KOPT-K1 (cell line): ENCODE results near the gene MYL10.
"Not testable (repeated sequence)": the region's sequence is repeated elsewhere in the genome, so short reads cannot be mapped to it uniquely, and the experiment has no call there.

Experiments used
- H3K27ac ChIP-seq: fragments of 200-600 bp; sonication (generic); 2 replicates; pipeline ENCODE4 v1.5.1; 2016; ENCODE audit warnings: antibody characterized with exemption, mild to moderate bottlenecking, low read depth, low read length; ENCODE audit not compliant: poor library complexity, severe bottlenecking
- H3K36me3 ChIP-seq: fragments of 200-600 bp; sonication (generic); 2 replicates; pipeline ENCODE4 v1.5.1; 2017; ENCODE audit warnings: antibody characterized with exemption, mild to moderate bottlenecking, low read length, moderate library complexity; ENCODE audit not compliant: insufficient read depth
- H3K9me3 ChIP-seq: fragments of 200-600 bp; sonication (generic); 2 replicates; pipeline ENCODE4 v1.5.1; 2017; ENCODE audit warnings: antibody characterized with exemption, low read length, mild to moderate bottlenecking; ENCODE audit not compliant: insufficient read depth, poor library complexity, severe bottlenecking

Gene MYL10

DNA sequence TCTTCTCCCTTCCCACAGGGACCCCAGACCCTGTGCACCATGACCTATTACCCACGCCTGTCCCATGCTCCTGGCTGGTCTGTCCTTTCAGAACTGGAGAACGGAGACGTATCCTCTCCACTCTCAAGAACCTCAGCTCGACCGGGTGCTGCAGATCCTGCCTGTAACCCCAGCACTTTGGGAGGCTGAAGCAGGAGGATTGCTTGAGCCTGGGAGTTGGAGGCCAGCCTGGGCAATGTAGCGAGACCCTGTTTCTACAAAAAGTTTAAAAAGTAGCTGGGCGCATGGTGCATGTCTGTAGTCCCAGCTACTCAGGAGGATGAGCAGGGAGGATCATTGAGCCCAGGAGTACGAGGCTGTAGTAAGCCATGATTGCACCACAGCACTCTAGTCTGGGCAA lies 37.2 kb upstream of the MYL10 start:
- H3K36me3 ChIP-seq: no peaks in the 10 kb centered on the region
- no peaks in the 10 kb centered on the region for H3K9me3 ChIP-seq
- no peak overlapping the region for H3K27ac ChIP-seq

DNA sequence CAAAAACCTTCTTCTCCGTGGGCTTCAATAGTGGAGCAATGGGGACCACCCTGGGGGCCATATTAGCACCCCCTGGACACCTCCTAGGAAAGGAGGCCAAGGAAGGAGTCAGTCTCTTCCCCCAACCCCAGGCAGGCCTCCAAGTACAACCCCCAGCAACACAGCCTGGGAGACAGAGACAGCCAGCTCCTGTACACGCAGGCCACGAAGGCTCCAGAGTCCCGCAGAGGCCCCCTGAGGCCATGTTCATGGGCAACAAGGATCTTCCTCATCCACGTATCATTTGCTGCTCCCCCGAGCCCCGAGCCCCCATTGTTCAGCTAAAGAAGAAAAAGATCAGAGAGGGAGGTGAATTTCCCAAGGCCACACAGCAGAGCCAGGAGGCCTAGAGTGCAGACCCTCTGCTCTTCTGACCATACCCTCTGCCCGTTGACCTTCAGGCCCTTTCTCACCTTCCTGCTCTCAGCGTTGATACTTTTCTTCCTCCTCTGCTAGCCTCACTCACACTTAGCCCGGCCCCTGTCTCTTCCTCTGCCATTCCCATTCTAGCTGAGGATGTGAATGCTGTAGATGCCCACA lies 35.9 kb upstream of the MYL10 start:
- Histone ChIP-seq H3K36me3 (no peaks in the 10 kb centered on the region), H3K9me3 (no peaks in the 10 kb centered on the region), H3K27ac (no peak overlapping the region)

DNA sequence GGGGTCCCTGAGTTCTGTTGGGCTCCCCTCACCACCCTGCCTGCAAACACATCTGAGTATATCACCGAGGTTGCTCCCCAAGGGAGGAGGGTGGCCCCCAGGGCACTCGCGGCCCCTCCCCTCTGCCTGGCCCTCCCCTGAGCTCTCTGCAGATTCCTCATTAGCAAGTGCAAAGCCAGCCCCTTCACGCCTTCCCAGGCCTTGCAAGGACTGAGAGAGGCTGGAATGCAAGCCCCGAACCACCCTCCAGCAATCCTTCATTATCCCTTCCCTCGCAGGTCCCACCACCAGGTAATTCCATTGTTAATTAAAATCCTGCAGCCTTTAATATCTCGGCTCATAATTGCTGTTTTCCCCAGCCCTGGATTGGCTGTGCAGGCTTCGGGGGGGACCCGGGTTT lies 35.3 kb upstream of the MYL10 start:
- H3K36me3 ChIP-seq: no peaks in the 10 kb centered on the region
- H3K27ac ChIP-seq: no peak overlapping the region
- no peaks in the 10 kb centered on the region for H3K9me3 ChIP-seq

DNA sequence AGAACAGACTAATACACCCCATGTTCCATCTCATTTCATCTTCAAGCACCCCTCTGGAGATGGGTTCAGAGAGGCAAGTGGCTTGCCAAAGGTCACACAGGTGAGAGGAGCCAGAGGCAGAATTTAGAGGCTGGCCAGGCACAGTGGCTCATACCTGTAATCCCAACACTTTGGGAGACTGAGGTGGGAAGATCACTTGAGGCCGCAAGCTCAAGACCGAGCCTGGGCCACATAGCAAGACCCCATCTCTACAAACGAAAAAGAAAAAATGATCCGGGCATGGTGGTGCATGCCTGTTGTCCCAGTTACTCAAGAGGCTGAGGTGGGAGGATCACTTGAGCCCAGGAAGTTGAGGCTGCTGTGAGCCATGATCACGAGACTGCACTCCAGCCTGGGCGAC lies 34.7 kb upstream of the MYL10 start:
- Histone ChIP-seq H3K36me3 (no peaks in the 10 kb centered on the region), H3K27ac (no peak overlapping the region), H3K9me3 (no peaks in the 10 kb centered on the region)

DNA sequence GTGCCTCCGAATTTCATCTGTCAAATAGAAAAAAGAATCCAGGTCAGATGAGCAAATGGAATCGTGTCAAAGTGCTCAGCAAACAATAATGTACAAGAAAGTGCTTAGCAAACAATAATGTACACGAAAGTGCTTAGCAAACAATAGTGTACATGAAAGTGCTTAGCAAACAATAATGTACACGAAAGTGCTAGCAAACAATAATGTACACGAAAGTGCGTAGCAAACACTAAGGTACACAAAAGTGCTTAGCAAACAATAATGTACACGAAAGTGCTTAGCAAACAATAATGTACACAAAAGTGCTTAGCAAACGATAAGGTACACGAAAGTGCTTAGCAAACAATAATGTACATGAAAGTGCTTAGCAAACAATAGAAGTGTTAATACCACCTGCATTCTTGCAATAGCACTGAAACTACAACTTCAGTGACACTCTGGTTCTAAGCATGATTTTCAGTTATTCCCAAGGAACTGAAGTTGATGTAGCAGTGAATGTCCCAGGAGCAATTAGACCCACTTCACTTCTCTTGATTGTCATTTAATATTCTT lies 33.4 kb upstream of the MYL10 start:
- Histone ChIP-seq H3K27ac (no peak overlapping the region), H3K9me3 (no peaks in the 10 kb centered on the region), H3K36me3 (no peaks in the 10 kb centered on the region)

DNA sequence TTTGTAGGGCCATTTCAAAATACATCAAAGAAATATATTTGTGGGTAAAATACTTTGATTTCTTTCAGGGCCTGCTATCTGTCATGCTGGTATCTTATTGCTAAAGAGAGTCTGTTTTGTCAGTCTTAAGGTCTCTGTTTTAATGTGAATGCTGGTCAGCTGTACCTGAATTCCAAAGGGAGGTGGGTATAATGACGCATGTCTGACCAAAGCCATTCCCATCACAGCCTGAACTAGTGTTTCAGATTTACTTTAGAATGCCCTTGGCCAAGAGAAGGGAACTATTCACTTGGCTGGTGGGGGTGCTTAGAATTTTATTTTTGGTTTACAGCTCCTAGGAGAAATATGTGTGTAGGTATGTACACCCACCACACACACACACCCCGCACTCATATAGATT lies 30.6 kb upstream of the MYL10 start:
- H3K27ac ChIP-seq: no peak overlapping the region
- H3K9me3 ChIP-seq: no peaks in the 10 kb centered on the region
- H3K36me3 ChIP-seq: no peaks in the 10 kb centered on the region

DNA sequence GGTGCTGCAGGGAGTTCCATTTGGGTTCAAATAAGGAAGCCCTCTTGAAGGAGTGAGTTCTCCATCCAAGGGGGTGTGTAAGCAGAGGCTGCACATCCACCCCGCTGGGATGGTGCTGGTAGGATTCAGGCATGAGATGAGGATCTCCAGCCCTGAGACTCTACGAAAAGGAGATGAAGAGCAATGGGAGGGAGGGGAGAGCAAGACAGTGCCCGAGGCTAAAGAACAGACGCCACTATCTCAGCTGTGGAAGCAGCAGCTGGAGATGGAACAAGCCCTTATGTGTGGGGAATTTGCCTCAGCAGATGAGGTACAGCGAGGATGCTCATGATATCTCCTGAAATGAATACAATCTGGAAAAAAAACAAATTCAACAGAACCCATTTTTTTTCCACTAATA lies 28.1 kb upstream of the MYL10 start:
- H3K9me3 ChIP-seq: no peaks in the 10 kb centered on the region
- H3K27ac ChIP-seq: no peak overlapping the region
- H3K36me3 ChIP-seq: no peaks in the 10 kb centered on the region

DNA sequence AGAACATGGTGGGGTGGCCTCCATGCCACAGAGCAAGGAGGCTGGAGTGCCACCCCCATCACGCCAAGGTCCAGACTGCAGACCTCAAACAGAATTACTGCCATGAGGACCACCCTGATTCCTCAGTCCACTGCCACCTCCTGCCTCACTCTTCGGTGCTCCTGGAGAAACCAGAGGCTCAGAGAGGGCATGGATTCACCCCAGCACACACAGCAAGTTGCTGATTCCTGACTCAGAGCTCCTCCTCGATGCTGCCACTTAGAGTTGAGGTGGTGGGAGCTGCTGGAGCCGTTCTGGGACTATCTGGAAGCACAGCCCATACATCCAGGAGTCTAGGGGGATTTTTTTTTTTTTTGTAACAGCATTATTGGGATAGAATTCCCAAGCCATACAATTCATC lies 22.0 kb upstream of the MYL10 start:
- Histone ChIP-seq H3K36me3 (no peaks in the 10 kb centered on the region), H3K9me3 (no peaks in the 10 kb centered on the region), H3K27ac (no peak overlapping the region)

DNA sequence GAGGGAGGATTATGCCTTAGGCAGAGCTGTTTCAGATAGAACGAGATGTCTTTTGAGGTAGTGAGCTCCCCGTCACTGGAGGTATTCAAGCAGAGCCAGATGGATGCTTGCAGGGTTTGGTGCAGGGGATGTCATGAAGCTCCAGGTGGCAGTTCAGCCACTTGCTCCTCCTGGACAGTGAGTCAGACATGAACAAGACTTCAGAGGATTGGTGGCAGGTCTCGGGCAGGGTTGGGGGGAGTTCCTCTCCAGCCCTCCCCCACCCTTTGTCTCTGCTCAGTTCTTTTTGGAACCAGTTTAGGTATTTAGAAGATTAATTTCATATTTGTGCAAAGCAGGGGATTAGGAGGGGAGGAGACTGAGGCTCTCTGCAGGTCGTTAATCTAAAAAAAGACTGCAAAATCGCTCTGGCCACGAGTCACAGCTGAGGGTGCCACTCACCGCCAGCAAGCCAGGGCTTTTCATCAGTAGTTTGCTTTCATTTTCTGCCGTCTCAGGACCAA lies 21.5 kb upstream of the MYL10 start:
- H3K27ac ChIP-seq: no peak overlapping the region
- H3K36me3 ChIP-seq: no peaks in the 10 kb centered on the region
- H3K9me3 ChIP-seq: no peaks in the 10 kb centered on the region

DNA sequence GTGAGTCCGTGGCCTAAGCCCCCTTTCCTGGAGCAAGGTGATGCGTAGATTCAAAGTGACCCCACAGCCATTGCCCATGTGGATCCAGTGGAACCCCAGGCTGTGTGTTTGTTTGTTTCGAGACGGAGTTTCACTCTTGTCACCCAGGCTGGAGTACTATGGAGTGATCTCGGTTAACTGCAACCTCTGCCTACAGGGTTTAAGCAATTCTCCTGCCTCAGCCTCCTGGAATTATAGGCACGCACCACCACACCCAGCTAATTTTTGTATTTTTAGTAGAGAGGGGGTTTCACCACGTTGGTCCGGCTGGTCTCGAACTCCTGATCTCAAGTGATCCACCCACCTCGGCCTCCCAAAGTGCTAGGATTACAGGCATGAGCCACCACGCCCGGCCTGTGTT lies 18.8 kb upstream of the MYL10 start:
- H3K9me3 ChIP-seq, H3K36me3 ChIP-seq, H3K27ac ChIP-seq: not testable (repeated sequence)

DNA sequence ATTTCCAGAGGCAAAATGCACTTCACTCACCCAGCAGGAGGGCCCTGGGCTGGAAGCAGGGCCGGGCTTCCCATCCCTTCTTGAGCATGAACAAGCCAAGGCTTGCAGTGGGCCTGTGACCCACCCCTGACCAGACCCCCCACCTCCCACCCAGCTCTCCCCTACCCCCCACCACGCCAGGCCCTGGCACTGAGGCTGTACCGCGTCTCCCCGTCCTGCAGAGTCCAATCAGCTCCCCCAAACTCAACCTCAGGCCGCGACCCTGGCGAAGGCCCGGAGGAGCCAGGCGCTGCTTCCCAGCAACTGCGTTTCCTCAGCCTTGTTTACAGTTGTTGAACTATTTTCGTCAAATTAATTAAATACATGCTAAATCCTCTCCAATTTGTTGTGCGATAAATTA lies 16.9 kb upstream of the MYL10 start:
- Histone ChIP-seq H3K36me3 (no peaks in the 10 kb centered on the region), H3K9me3 (no peaks in the 10 kb centered on the region), H3K27ac (no peak overlapping the region)

DNA sequence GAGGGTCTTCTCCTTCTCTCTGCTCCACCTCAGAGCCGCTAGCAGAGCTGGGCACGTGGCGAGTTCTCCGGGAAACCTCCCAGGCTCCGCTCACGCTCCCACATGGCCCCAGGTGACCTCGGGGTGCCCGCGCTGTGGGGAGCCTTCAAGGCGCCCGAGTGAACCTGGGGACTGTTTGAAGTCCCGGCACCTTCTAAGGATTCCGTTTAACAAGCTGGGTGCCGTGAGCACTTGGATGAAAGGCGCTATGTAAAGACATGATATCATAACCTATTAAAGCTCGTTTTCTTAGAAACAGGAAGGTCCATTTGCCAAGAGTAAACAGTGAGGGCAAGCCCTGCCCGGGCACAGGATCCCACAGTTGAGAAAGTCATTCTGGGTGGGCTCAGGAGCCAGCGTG lies 15.8 kb upstream of the MYL10 start:
- Histone ChIP-seq H3K9me3 (no peaks in the 10 kb centered on the region), H3K27ac (no peak overlapping the region), H3K36me3 (no peaks in the 10 kb centered on the region)

DNA sequence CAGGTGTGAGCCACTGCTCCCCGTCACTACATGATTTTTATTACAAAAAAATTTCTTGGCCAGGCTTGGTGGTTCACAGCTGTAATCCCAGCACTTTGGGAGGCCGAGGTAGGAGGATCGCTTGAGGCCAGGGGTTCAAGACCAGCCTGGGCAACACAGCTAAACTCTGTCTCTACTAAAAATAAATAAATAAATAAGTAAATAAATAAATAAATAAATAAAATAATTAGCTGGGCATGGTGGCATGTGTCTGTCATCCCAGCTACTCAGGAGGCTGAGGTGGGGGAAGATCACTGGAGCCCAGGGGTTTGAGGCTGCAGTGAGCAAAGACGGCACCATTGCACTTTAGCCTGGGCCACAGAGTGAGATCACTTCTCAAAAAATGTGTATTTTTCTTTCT lies 10.0 kb upstream of the MYL10 start:
- H3K9me3 ChIP-seq, H3K27ac ChIP-seq, H3K36me3 ChIP-seq: not testable (repeated sequence)

DNA sequence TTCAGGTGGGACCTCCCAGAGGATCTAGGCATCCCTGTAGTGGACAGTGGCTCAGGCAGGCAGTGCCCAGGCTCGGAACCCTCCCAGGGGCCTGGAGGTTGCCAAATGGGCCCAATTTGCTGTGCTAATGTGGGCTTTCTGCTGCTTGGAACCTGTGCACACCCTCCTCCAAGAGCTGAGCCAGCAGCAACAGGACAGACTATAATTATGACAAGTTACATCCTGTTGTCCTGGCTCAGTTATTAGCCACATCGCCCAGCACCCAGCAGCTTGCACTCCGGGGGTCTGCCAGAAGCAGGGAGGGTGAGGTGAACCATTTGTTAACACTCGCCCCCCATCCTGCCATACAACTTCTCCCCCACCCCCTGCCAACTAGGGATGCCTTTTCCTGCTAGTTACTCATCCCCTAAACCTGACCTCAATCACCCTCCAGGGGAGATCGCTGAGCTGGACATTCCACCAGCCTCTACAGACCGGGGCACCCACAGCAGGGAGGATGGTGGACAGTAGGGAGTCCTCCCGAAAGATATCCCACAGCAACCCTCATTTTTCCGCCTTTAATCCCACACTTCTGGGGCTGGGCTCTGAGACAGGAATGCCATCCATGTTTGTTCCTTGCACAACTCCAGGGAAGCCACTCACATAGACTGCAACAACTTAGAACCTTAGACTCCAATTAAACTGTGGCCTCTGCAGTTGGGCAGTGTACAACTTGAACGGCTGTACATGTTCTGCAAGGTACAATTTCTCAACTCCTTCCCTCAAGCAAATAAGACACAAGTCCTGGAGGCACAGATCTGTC lies 7.9 kb upstream of the MYL10 start:
- H3K27ac ChIP-seq: no peak overlapping the region
- H3K9me3 ChIP-seq: no peaks in the 10 kb centered on the region
- no peaks in the 10 kb centered on the region for H3K36me3 ChIP-seq

DNA sequence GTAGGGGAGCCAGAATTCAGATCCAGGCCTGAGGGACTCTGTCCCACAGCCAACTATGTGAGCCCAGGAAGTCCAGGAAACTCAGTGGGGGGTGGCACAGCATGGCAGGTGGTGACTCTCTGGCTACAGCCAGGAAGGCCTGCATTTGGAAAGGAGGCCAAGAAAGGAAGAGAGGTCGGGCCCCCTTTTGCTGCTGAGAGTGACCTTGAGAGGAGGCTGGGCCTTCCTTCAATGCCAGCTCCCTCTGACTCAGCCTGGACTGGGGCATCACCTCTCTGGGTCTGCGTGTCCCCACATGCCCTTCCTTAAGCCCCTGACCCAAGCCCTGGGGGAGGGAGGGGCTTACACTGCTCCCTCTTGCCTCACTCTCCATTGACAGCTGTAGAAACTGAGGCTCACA lies 6.4 kb upstream of the MYL10 start:
- Histone ChIP-seq H3K9me3 (no peaks in the 10 kb centered on the region), H3K27ac (no peak overlapping the region), H3K36me3 (no peaks in the 10 kb centered on the region)

DNA sequence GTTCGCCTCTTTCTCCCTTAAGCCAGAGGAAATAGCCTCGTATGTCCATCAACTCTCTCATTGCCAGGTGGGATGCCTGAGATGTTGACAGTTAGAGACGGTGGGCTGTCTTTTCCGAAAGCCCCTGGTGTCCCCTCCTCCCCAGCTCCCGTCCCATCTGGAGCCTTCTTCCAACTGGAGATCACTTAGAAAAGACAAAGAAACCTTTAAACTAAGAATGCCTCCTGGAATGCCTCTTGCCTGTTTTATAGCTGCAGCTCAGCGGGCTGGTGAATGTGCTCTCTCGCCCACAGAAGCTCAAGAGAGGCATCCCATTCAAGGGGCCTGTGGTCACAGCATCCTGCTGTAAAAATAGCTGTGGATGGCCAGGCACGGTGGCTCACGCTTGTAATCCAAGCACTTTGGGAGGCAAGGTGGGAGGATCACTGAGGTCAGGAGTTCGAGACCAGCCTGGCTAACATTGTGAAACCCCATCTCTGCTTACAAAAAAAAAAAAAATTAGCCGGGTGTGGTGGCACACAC lies 5.2 kb upstream of the MYL10 start:
- H3K36me3 ChIP-seq: no peaks in the 10 kb centered on the region
- H3K27ac ChIP-seq: no peak overlapping the region
- H3K9me3 ChIP-seq: no peaks in the 10 kb centered on the region
